ENCODE data around the gene PRRT4.

Gene PRRT4

GRCh38 chr7:128361411-128362379 lies at the start of gene PRRT4:
Gene PRRT4, minus strand, starts transcription at chr7:128361690.
- no peak within 1 kb of the TSS for H3K27ac ChIP-seq
- no peak for DNase-seq (ENCODE audit: low read depth, low spot score)

- peak overlapping the region; percentile 32 for H3K27ac ChIP-seq
- no peak for DNase-seq (ENCODE audit: low read depth, low spot score)
Measured at GRCh38 chr7:128410451-128410753, 48.9 kb upstream of the PRRT4 start.

- DNase-seq (ENCODE audit: low read depth, low spot score) = no peak
- H3K27ac ChIP-seq = peak within 1 kb of the TSS; percentile 32
Measured at GRCh38 chr7:128409596-128410450, 48.3 kb upstream of the PRRT4 start, which contains the start of gene IMPDH1. Gene IMPDH1, minus strand, starts transcription at chr7:128409982. Its CDS starts 81 bp downstream, at chr7:128409901.

GRCh38 chr7:128408709-128409595 lies 47.5 kb upstream of the PRRT4 start:
- DNase-seq (ENCODE audit: low read depth, low spot score) = no peak
- peak overlapping the region; percentile 32 for H3K27ac ChIP-seq

DNA sequence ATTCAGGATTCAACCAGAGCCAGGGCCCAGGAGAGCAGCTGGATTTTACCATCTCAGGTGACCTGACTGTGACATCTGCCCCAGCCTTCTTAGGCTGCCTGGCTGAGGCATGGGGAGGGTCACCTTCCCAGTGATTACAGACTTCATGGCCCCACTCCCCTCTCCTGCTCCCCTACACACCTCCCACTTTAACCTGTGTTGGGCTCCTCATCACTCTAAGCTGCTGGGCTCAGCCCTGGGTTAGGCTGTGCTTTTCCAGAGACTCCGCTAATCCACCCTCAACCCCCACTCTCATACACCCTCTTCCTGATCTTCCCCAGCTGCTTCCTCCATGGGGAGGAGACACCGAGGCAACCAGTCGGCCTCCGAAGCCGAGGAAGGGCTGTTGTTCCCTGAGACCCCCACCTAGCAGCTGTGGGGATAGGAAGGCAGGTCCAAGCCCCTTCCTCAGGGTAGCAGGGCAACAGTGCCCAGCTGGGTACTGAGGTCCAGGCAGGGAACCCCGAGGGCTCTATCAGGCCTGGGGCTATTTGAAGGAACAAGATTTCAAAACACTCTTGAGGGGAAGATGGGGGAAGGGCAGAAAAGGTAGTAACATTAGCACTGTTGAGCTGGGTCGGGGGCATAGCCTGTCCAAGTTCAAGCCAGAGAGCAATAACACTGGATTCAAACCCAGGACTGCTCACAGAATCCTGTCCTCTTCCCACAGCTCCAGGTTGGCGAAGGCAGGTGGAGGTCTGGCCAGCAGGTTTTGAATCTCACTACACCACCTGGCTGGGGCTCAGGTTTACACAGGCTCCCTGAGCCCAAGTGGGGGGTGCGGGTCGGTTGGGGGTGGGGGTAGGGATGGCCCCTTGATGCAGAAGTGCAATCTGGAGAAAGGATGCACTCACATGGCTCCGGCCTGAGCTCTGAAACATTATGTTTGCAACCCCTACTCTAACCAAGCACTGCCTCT lies 46.5 kb upstream of the PRRT4 start:
- no peak for DNase-seq (ENCODE audit: low read depth, low spot score)
- H3K27ac ChIP-seq = no peak overlapping the region

DNA sequence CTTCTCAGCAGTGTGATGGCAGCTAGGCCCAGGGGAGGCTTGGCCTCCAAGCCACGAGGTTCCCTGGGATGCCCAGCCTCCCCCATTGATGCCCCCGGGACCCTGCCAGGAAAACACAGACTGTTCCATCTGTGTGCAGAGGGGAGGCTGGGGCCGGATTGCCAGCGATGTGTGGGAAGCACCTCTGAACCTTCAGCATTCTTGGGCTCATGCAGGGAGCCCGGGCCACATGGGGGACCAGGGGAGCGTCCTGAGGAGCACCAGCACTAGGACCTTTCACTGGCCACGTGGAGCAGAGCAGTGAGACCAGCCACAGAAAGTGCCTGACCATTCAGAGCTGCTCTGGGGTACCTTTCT lies 45.7 kb upstream of the PRRT4 start:
- H3K27ac ChIP-seq = no peak overlapping the region
- DNase-seq (ENCODE audit: low read depth, low spot score) = no peak

DNA sequence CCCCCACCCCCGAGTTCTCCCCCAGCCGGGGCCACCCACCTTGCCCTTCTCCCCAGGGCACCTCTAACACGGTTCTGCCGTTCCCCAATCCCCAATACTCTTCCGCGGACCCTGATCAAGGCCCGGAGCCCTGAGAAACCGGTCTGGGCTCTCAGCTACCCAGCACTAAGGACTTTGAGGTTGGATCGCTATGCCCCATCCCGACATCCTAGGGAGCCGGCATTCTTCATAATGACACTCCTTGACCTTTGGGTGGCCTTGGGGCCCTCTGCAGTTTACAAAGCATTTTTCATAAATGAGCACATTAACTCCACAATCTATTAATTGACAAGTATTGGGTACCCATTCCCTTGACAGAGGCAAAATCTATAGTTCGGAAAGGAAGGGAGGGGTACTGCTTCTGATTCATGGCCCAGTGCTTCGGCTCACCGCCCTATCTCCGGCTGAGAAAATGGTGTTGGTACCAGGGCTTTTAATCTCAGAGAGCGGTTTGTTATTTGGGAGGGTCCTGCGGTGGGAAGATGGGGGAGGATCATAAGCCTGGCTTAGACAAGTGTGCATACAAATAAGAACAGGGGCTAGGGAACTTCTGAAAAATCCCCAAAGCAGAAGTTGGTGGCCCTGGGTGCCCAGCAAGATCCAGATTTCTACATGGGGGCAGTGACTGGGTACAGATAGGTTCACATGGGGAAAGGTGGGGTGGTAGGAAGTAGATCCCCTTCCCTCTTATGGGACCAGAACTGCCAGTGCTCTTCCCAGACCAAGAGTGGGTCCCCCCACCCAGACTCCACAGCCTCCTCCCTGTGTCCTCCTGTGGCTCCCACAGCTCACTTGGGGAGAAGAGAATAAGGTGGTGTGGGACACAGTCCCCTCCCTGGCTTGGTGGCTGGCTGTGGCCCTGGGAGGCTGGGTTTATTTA lies 45.1 kb upstream of the PRRT4 start:
- H3K27ac ChIP-seq = no peak overlapping the region
- no peak for DNase-seq (ENCODE audit: low read depth, low spot score)

GRCh38 chr7:128405471-128406313 lies 44.2 kb upstream of the PRRT4 start:
- H3K27ac ChIP-seq = no peak overlapping the region

DNA sequence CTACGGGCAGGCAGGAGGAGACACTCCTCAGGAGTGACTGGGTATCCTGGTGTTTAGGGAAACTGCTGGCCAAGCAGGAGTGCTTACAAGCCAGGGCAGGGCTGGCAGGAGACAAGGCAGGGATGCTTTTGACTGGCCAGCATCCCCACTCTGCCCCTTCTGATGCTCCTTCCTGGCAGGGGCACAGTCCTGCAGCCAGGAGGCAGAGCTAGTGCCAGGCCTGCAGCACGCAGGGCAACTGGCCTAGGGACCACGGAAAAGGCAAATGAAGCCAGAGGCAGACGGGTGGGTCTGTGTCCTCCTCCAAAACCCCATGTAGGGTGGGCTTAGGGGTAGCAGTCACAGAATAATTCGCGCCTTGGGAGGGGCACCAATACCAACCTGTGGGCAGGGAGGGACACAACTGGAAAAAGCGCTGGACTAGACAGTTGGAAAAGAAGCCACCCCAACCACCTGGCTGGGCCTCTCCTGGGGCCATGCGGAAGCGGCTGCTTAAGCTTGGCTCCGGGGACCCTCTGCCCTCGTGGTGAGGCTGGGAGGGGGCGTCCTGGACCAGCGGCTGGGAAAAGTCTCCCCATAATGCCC lies 43.5 kb upstream of the PRRT4 start:
- no peak overlapping the region for H3K27ac ChIP-seq
- no peak for DNase-seq (ENCODE audit: low read depth, low spot score)

More at GRCh38 chr7:128405471-128406313, 44.2 kb upstream of the PRRT4 start:
- DNase-seq (ENCODE audit: low read depth, low spot score) = no peak

GRCh38 chr7:128404143-128404681 lies 42.7 kb upstream of the PRRT4 start:
- DNase-seq (ENCODE audit: low read depth, low spot score) = no peak
- H3K27ac ChIP-seq = no peak overlapping the region

DNA sequence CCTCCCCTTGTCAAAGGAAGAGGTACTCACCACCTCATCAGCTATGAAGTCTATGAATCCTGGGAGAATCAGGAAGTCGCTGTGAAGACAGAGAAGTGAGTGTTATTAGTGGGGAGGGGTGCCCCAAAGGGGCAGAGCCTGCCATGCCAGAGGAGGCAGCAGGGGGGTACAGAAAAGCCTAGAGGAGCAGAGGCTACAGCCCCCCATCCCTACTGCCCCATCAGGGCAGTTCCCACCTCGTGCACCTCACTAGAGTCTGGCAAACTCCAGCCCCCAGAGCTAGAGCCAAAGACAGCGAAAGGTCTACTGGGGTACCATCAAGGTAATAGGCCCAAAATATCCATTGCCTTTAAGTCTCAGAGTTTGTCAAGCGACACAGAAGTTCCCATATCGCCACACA lies 42.2 kb upstream of the PRRT4 start:
- no peak overlapping the region for H3K27ac ChIP-seq
- DNase-seq (ENCODE audit: low read depth, low spot score) = no peak

GRCh38 chr7:128402356-128402755 lies 40.9 kb upstream of the PRRT4 start:
- DNase-seq (ENCODE audit: low read depth, low spot score) = no peak
- H3K27ac ChIP-seq = no peak overlapping the region

DNA sequence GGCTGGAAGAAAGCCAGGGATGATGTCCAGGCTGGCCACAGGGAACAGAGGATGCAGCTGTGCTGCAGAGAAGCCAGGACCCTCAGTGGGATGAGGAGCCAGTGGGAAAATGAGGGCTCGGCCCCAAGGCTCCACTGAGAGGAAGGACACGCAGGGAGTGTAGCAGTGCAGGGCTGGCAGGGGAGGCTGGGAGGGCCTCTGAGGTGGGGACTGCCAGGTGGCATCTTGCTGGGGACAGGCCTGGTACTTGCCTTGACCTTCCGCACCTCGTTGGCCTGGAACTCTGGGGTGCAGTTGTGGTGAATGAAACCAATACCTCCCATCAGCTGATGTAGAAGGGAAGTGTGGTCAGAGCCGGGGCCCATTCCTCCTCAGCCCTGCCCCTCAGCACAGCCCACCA lies 39.1 kb upstream of the PRRT4 start:
- no peak overlapping the region for H3K27ac ChIP-seq
- DNase-seq (ENCODE audit: low read depth, low spot score) = no peak

DNA sequence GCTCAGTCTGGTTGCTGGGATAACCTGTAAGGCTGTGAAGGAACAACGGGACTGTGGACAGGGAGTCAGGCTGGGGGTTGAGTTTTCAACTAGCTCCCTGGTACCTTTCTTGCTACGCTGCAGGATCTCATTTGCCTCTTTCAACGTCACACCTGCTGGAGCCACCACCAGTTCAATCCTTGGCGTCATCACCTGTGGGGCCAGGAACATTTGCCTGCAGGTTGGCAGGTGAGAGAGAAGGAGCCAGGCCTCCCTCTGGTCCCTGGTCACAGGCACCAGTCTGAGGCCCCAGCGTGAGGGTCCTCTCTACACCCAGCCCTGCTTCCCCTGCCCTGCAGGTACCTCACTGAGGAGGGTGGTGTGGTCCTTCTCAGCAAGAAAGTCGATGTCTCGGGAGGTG lies 38.5 kb upstream of the PRRT4 start:
- no peak overlapping the region for H3K27ac ChIP-seq
- DNase-seq (ENCODE audit: low read depth, low spot score) = no peak

- no peak for DNase-seq (ENCODE audit: low read depth, low spot score)
- H3K27ac ChIP-seq = no peak overlapping the region
Measured at GRCh38 chr7:128398841-128399135, 37.3 kb upstream of the PRRT4 start.

DNA sequence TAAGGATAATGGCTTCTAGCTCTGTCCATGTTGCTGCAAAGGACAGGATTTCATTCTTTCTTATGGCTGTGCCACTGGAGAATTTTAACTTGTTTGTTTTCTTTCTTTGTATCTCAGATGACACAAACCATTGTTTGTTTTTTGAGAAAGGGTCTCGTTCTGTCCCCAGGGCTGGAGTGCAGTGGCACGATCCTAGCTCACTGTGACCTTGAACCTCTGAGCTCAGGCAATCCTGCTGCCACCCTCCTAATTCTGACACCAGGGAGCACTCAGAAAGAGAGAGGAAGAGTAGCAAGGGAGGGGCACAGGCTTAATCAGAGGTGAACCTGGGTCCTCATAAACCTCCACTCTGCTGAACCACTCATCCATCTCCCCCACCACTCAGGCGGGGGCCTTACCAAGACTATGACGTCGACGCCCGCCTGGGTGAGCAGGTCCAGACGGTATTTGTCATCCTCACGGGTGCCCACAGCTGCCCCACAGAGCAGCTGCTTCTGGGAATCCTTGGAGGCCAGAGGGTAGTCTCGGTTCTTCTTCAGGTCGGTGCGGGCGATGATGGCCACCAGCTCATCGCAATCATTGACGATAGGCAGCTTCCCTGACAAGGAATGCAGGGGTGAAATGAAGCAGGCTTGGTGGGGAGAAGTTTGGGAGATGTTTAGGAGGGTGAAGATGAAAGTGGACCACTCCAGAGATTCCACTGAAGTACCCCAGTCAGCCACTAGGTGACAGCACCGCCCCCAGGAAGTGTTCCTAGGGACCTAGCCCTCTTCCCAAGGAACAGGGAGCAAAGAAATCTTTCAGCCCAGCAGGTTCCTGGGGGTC lies 36.7 kb upstream of the PRRT4 start:
- no peak overlapping the region for H3K27ac ChIP-seq
- DNase-seq (ENCODE audit: low read depth, low spot score) = no peak

All from epithelial cell of prostate (primary cell).